ENCODE data around the gene DLG2. TPM values are rescaled to one million over a fixed set of nuclear protein-coding genes. Genes with fewer than 3 reads are reported as not detected.

Gene DLG2
- total and polyA plus RNA-seq, 2 donors (not counting 3 experiments of a cell fraction or from before 2014, with no cell fraction given) = 0.15 to 1.1 TPM

DNA sequence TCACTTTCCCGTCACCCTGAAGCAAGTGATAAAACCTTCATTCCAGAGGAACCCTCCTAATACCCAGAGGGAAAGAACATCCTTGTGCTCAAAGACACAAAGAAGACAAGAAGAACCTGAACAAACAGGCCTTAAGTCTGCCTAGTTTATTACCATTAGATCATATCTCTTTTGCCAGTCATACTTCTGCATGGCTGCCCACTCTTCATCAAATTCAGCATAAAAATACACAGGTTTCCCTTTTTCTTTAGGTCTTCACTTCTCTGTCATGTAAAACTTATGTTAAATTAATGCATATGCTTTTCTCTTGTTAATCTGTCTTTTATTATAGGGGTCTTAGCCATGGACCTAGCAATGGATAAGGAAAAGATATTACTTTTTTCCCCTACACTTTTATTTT lies 459.7 kb downstream of the DLG2 start:
- intact Hi-C loops (cut with micrococcal nuclease) = no loop called here
- Histone ChIP-seq H3K9ac (replicated peaks; ENCODE audit: extremely low read depth, insufficient read depth, low read length) (no peak overlapping the region), H3K79me2 (ENCODE audit: control insufficient read depth, insufficient read depth, low read length) (no peaks in the 10 kb centered on the region), H3K36me3 (ENCODE audit: control insufficient read depth in 2 of 2, extremely low read depth in 1 of 2, insufficient read depth in 2 of 2, low read length in 2 of 2) (no peaks in the 10 kb centered on the region), H3K9me3 (replicated peaks; ENCODE audit: control insufficient read depth, insufficient read depth, low read length) (no peaks in the 10 kb centered on the region), H3K27ac (ENCODE audit: insufficient read depth, low read depth, low read length) (no peak overlapping the region), H4K20me1 (replicated peaks; ENCODE audit: control insufficient read depth, extremely low read depth, insufficient read depth, low read length) (no peaks in the 10 kb centered on the region), H3K4me3 (replicated peaks in 1 of 3; ENCODE audit: insufficient read depth in 1 of 3, low read depth in 1 of 3, low read length in 3 of 3) (no peak overlapping the region), H3K27me3 (ENCODE audit: control insufficient read depth in 2 of 2, insufficient read depth in 2 of 2, low read length in 2 of 2) (no peaks in the 10 kb centered on the region), H3K4me1 (ENCODE audit: control insufficient read depth, extremely low read depth, insufficient read depth, low read length) (no peaks in the 10 kb centered on the region), H3K4me2 (ENCODE audit: insufficient read depth, low read length) (no peak overlapping the region), H2AFZ (ENCODE audit: low read depth, low read length) (no peak overlapping the region), H3K9me1 (replicated peaks; ENCODE audit: control insufficient read depth, extremely low read depth, insufficient read depth, low read length) (no peaks in the 10 kb centered on the region)
- BruUV-seq (replicated peaks) = no TSS peak
- TF ChIP-seq JUN (IDR thresholded peaks at IDR 0.05; ENCODE audit: borderline replicate concordance, insufficient read depth, insufficient read length, low read depth) (no peak), POLR2AphosphoS5 (IDR thresholded peaks at IDR 0.05; ENCODE audit: insufficient read depth, low read depth, low read length) (no peak), EZH2 (IDR thresholded peaks at IDR 0.05; ENCODE audit: borderline replicate concordance, low read depth, low read length, severe bottlenecking) (no peak), POLR2A (IDR thresholded peaks at IDR 0.05; ENCODE audit: low read depth, low read length) (no peak), FOS (IDR thresholded peaks at IDR 0.05; ENCODE audit: borderline replicate concordance, insufficient read depth, low read length) (no peak), GATA2 (IDR thresholded peaks at IDR 0.05; ENCODE audit: insufficient read depth, insufficient read length, low read depth, low read length) (no peak), MYC (IDR thresholded peaks at IDR 0.05; ENCODE audit: low read depth, low read length) (no peak)
- TF ChIP-seq, protein P1, sequence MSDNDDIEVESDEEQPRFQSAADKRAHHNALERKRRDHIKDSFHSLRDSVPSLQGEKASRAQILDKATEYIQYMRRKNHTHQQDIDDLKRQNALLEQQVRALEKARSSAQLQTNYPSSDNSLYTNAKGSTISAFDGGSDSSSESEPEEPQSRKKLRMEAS (IDR thresholded peaks at IDR 0.05; ENCODE audit: insufficient read depth, insufficient read length) = no peak
- TF ChIP-seq, protein P2, sequence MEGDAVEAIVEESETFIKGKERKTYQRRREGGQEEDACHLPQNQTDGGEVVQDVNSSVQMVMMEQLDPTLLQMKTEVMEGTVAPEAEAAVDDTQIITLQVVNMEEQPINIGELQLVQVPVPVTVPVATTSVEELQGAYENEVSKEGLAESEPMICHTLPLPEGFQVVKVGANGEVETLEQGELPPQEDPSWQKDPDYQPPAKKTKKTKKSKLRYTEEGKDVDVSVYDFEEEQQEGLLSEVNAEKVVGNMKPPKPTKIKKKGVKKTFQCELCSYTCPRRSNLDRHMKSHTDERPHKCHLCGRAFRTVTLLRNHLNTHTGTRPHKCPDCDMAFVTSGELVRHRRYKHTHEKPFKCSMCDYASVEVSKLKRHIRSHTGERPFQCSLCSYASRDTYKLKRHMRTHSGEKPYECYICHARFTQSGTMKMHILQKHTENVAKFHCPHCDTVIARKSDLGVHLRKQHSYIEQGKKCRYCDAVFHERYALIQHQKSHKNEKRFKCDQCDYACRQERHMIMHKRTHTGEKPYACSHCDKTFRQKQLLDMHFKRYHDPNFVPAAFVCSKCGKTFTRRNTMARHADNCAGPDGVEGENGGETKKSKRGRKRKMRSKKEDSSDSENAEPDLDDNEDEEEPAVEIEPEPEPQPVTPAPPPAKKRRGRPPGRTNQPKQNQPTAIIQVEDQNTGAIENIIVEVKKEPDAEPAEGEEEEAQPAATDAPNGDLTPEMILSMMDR (IDR thresholded peaks at IDR 0.05; ENCODE audit: extremely low read depth in 1 of 2, insufficient read depth in 1 of 2, low read depth in 1 of 2, low read length in 2 of 2) = no peak
- FAIRE-seq (no peak), DNase-seq (ENCODE audit: low read depth, low spot score) (no peak)
- dilution Hi-C loops (cut with MboI; ENCODE audit: extremely low pct_ligation_motif_present, low sequenced_read_pairs) = no loop called here
- ChIA-PET CTCF (no interaction called here), POLR2A (no interaction called here)
